Stimulated activated CD8-positive, alpha-beta memory T cell treated with anti-CD3 and anti-CD28 coated beads, Interleukin-12 subunit alpha, Interleukin-12 subunit beta, amount 100 ng/mL, for 24 hours (primary cell): Measurements from ENCODE around the gene ADK.
"Not testable (repeated sequence)": the region's sequence is repeated elsewhere in the genome, so short reads cannot be mapped to it uniquely, and the experiment has no call there.

Source experiments
- DNase-seq: peaks from one replicate; pipeline ENCODE4 v3.0.0-alpha.2; 2020; ENCODE audit errors: extremely low read depth

Gene ADK

DNA sequence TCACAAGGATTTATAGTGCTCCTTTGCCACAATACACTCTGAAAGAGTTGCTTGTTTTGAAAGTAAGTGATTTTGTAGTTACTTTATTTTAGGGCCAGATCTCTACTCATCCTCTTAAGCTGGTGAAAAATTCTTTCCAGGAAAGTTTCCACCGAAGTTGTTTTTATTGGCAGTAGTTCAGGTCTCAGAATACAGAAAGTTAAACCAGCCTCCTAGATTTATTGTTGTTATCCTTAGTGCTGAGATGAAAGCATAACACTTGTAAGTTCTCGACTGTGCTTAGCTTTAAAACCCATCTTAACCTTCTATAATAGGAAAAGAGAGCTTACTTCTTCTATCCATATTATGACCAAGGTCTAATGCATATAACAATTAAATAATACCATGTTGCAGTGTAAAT is 5.9 kb upstream of the ADK start:
- DNase-seq = no peak

- DNase-seq = not testable (repeated sequence)
These were observed 4.0 kb upstream of the ADK start for GRCh38 chr10:74146980-74147379.

DNA sequence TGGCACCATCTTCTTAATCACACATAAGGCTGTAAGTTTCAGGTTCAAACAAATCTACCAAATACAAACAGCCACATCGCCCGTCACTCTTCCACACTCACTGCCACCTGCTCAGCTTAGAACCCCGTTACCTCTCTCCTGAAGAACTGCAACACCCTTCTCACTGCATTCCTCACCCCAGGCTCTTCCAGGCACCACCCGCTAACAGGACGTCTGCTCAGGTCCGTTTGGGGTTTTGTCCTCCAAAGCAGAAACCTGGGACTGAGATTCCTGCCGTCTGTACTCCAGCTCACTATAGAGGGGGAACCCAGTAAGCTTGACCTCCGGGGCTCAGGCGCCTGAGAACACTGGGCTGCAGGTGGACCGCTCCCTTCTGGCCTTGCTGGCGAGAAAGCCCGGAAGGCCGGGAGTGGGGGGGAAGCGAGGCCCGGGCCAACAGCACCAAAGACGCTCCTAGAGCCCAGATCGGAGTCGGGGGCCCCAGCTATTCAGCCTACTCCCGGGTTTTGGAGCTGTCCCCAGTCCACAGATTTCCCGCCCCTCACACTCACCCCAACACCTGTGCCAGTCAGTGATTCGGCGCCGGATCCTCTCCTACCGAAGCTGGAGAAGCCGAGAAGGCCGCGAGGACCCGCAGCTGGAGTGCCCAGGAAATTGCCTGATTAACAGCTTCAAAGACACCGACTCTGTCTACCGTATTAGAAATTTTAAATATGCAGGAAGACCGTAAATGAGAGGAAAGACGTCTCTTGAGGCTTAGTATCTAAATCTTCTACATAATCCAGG is 624 bp upstream of the ADK start, which contains the start of gene AP3M1:
TSS of gene AP3M1 (minus strand) at position 625 of the 786 bp plus-strand sequence. CDS start 12,449 bp downstream, outside the sequence.
- peak; percentile 55 for DNase-seq

GRCh38 chr10:74151879-74152722 is 1.1 kb downstream of the ADK start:
- no peak for DNase-seq

GRCh38 chr10:74153123-74153522 is 2.1 kb downstream of the ADK start:
- no peak for DNase-seq

DNA sequence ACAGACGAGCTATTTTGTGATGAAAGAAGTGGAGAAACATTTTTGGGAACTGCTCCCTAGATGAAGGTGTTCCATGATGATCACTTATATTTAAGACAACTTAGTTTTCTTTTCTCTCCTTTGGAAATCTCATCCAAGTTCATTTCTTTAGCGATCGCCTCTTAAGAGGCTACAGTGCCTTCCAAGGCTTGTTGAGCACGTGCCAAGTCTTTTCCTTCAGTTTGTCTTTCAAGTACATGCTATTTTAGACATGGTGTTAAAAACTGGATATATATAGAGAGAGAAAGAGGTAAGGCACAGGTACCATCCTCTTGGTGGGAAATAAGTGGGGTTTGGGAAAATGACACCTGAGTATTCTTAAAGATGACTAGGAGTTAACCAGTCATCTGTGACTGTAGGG is 2.7 kb downstream of the ADK start:
- DNase-seq = no peak

GRCh38 chr10:74156919-74157289 is 5.9 kb downstream of the ADK start:
- no peak for DNase-seq

DNA sequence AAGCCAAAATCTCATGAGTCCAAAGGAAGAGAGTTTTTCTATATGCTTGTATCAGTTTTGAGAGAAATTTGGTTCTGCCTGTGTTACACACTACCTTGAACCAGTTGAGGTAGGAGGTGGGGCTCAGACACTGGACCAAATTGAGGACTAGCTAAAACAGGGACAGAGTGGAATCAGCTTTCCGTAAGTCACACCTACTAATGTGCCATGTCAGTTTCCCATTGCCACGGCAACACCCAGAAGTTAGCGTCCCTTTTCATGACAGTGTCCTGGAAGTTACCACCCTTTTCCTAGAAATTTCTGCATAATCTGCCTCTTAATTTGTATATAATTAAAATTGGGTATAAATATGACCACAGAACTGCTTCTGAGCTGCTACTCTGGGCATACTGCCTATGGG is 9.0 kb downstream of the ADK start:
- no peak for DNase-seq

DNA sequence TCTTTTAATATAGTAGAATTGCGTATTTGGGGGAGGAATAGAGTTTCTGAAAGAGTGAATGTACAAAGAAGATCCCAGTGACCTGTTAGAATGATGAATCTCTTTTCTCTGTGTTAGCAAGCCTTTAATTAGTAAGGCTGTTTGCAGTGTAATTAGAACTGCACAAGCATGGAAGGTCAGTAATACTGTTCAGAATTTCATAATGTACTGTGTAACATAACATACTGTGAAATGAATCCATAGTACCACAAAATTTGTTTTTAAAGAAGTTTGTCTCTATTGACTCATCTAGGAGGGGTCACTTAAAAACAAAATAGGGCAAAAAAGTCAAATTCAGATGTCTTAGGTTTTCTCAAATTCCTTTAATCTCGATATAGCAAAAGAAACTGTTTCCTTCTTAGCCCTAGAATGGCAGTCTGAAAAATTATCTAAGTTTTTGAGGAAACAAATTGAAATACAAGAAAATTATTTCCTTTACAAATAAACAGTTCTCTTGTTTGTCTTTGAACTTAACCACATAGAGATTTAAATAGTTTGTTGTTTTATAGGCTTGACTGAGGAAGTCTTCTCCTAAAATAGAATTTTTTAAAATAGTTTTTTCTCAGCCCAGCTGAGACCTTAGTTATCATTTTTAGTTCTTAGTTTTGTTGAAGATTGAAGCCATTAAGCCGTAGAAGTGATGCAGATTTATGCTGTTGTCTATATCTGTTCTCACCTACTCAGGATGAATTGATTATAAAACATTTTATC is 12.5 kb downstream of the ADK start:
- no peak for DNase-seq

DNA sequence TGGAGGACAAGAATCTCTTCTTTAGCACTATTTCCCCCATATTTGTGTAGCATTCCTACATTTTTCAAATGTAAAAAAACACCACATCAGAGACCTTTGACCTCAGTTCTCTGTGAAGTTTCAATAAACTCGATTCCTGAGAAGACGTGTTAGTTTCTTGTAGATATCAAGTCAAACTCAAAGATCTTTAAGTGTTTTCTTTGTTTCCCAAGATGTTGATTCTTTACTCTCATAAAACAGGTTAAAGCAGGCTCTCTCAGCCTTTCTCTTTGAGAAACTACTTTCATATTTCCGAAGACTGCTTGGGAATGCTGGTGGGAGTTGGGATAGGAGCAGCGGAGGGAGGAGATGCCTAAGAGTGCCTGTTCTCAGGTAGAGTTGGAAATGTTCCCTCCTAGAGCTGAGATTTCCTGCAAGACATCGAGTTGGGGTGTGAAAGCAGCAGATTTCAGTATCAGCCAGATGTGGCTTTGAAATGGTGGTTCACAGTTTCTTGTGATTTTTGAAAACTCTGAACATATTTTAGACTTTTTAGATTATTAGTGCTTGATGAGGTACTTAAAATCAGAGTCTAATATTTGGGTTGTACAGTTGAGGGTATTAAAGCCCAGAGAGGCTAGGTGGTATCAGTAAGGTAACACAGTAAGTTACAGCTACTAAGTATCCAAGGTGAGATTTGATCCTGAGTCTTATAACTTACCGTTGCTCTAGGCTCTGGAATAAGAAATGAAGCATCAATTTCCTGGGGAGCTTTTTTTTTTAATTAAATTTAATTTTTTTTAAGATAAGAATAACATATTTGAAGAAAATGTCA is 13.9 kb downstream of the ADK start:
- no peak for DNase-seq

GRCh38 chr10:74165530-74165901 is 14.5 kb downstream of the ADK start:
- no peak for DNase-seq

DNA sequence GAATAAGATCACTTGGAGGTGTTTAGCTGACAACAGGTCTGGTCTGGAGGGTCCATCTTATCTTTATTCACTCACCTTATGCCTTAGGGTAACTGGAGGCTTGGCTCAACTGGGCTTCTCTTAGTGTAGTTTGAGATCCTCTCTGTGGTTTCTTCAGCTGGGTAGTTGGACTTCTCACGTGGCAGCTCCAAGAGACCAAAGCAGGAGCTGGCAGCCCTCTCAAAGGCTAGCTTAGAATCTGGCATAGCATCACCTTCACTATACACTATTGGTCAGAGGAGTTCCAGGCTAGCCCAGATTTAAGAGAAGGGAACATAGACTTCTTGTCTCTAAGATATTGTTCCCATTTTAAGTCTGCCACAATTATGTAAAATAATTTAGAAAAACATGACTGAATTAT is 16.4 kb downstream of the ADK start:
- DNase-seq = no peak

DNA sequence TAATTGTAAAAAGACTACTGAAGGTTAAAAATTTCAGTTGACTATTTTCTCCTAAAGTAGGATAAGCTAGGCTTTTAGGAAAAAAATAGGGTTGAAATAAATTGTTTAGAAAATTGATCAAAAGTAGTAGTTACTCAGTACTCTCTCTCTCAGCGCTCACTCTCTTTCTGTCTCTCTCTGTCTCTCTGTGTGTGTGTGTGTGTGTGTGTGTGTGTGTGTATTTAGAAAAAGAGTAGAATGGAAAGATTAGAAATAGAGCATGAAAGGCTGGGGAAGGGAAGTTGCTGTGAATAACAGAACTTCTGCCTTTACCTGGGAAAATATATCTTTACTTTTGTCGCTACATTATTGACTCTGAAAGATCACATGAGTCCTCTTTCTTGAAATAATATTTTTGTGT is 20.6 kb downstream of the ADK start:
- DNase-seq = no peak

- no peak for DNase-seq
These were observed 23.5 kb downstream of the ADK start for GRCh38 chr10:74174521-74174920.

DNA sequence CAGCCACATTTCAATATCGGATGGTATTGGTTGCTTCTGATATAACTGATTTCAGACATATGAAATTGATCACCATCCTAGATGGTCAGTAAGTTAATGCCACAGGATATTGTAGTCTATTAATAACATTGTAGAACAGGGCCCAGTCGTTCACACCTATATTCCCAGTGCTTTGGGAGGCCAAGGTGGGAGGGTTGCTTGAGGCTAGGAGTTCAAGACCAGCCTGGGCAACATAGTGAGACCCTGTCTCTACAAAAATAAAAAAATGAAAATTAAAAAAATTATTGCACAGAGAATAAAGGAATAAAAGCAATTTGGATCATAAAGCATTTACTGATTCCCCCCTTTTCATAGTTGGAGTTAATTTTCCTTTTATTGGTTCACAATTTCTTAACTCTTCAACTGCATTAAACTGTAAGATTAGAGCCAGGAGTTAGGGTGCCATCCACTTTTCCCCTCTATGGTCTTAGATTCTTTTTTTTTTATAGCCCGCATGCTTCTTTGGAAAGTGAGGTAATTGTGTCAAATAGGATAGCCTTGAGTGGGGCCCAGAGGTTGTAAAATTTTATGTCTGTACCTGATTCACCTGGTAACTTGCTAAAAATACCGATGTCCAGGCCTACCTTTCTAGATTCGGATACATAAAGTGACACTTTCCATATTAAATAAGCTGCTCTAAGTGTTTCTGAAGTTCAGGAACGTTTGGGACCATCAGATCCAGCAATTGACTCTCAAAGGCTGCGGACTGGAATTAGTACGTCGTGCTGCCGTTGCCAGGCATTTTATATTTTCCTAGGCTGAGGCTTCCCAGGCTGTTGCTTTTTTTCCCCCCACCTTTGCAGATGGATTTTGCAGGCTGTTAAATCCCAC is 24.7 kb downstream of the ADK start:
- DNase-seq = no peak

DNA sequence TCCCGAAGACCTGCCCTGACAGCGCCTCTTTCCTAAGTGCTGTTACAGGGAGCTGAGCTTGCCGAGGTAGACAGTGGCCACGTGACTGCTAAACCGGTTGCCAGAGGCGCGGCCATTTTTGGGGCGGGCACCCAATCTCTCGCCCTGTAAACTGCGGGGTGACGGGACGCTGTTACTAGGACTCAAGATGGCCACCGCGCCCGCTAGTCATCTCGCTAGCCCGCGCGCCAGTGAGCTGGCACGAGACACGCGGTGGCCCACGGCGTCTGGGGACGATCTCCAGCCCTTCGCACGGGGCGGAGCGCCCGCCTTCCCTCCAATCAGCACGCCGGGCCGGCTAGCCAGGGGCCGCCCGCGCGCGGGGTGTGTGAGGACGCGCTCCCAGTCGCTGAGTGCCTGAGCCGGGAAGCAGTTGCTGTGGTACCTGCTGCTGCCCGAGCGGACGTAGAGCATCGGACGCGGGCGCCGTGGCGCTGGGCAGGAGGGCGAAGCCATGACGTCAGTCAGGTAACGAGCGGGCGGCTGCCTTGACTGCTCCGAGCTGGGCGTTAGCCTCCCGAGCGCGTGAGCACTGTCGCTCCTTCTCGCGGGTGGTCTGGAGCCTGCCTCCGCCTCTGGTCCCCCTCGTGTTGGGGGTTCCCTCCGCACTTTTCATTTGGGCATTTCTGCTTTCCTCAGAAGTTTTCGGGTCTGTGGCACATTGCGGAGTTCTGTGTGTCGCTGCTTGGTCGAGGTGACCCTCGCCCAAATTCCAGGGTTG is 25.5 kb downstream of the ADK start:
- DNase-seq = peak; percentile 87

GRCh38 chr10:74177140-74177677 is 26.2 kb downstream of the ADK start:
- DNase-seq = peak; percentile 26

DNA sequence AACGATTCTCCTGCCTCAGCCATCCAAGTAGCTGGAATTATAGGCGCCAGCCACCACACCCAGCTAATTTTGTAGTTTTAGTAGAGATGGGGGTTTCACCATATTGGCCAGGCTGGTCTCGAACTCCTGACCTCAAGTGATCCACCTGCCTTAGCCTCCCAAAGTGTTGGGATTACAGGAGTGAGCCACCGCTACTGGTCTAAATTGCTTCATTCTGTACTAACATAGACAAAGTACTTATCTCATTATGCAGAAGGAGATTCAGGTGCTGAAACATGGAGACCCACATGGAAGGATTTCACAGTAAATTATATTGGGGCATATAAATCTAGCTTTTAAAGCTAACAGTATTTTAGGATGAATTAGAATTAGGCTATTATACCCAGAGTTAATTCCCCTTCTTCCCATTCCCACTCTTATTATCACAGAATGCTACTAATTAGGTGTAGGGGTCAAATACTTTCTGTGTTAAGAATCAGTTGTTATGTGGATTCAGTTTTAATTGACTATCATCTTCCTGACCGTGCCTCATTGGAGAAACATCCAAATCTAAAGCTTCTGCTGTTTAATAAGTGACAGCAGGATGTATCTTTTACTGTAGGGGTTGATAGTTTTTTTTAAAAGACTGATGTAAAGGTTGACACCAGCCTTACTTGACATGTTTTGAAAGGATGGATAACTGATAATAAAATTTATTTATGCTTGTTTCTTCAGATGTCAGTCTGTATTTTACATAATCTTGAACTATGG is 27.2 kb downstream of the ADK start:
- no peak for DNase-seq
